MCF 10A (cell line): ENCODE measurements around the gene ADISSP. TPM values are rescaled to one million over a fixed set of nuclear protein-coding genes. Genes with fewer than 3 reads are reported as not detected.
A peak's percentile ranks its signal among the peaks of the same experiment; 100 is the strongest.

Experiments used
- BruUV-seq: library from RNA; stranded (reverse); fragments of 400-500 nt; replicated peaks from 2 replicates; lab custom pipeline; 2021; lab: Mats Ljungman, UMichigan
- CTCF ChIA-PET: fragments of 300-600 bp; sonication (Branson Sonifier 250); formaldehyde crosslinking; extraction: SDS; loops from one replicate; lab custom pipeline; 2021; ENCODE audit warnings: antibody characterized with exemption, inconsistent platforms; lab: Yijun Ruan, JAX
- POLR2A ChIA-PET: fragments of 300-600, 350-650 bp; sonication (Branson Sonifier 250); formaldehyde crosslinking; extraction: SDS; loops from one replicate; lab custom pipeline; 2020; ENCODE audit warnings: antibody characterized with exemption, inconsistent platforms; lab: Yijun Ruan, JAX
- DNase-seq: peaks from one replicate; pipeline ENCODE4 v3.0.0-alpha.2; 2018; ENCODE audit not compliant: unreplicated experiment
- H3K27ac Mint-ChIP-seq: one replicate; pipeline ENCODE4 v1.8.0; 2022; ENCODE audit warnings: mild to moderate bottlenecking, low read depth, mixed read lengths; ENCODE audit not compliant: unreplicated experiment
- H3K27me3 Mint-ChIP-seq: one replicate; pipeline ENCODE4 v1.8.0; 2022; ENCODE audit warnings: mixed read lengths; ENCODE audit not compliant: insufficient read depth, unreplicated experiment
- H3K36me3 Mint-ChIP-seq: one replicate; pipeline ENCODE4 v1.8.0; 2022; ENCODE audit warnings: mild to moderate bottlenecking, moderate library complexity, mixed read lengths; ENCODE audit not compliant: insufficient read depth, unreplicated experiment
- H3K4me1 Mint-ChIP-seq: one replicate; pipeline ENCODE4 v1.8.0; 2022; ENCODE audit warnings: mixed read lengths; ENCODE audit not compliant: insufficient read depth, unreplicated experiment
- H3K4me3 Mint-ChIP-seq: one replicate; pipeline ENCODE4 v1.8.0; 2022; ENCODE audit warnings: mild to moderate bottlenecking, moderate library complexity, mixed read lengths; ENCODE audit not compliant: unreplicated experiment
- H3K9me3 Mint-ChIP-seq: one replicate; pipeline ENCODE4 v1.8.0; 2022; ENCODE audit warnings: mixed read lengths; ENCODE audit not compliant: unreplicated experiment
- intact Hi-C: fragments of 100-400 bp; cut with micrococcal nuclease; formaldehyde crosslinking; loops from 2 replicates; pipeline ENCODE4 v1.14.1; 2022
- total RNA-seq: library from RNA; stranded (reverse); gene quantifications from 2 replicates; pipeline ENCODE4 v1.2.3, GENCODE V29; 2022
- TF ChIP-seq, protein P1 (sequence below): fragments of 200-600 bp; IDR thresholded peaks from one replicate; pipeline ENCODE4 v1.8.0; 2022; ENCODE audit warnings: antibody characterized with exemption, mild to moderate bottlenecking; ENCODE audit not compliant: unreplicated experiment

Gene ADISSP
- total RNA-seq, 1 experiment from 2014 or later = 58.8 TPM

DNA sequence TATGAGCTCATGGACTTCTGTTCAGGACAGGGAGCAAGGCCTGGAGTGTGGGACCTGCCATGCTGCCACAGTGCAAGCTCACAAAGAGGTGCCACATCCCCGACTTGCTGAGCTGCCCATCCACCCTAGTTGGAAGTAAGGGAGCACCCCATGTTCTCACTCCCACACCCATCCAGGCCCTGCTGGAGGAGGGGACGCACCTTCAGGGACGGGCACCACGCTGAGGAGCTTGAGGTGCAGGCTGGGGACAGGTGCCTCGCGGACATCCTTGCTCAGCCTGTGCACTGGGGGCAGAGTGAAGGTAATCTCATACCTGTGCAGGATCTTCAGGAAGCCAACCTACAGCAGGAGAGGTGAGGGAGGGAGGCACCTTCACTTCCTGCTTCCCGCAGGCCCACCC lies 12.3 kb downstream of the ADISSP start:
- H3K4me1 Mint-ChIP-seq = no peaks in the 10 kb centered on the region
- no peaks in the 10 kb centered on the region for H3K27me3 Mint-ChIP-seq
- TF ChIP-seq, protein P1, sequence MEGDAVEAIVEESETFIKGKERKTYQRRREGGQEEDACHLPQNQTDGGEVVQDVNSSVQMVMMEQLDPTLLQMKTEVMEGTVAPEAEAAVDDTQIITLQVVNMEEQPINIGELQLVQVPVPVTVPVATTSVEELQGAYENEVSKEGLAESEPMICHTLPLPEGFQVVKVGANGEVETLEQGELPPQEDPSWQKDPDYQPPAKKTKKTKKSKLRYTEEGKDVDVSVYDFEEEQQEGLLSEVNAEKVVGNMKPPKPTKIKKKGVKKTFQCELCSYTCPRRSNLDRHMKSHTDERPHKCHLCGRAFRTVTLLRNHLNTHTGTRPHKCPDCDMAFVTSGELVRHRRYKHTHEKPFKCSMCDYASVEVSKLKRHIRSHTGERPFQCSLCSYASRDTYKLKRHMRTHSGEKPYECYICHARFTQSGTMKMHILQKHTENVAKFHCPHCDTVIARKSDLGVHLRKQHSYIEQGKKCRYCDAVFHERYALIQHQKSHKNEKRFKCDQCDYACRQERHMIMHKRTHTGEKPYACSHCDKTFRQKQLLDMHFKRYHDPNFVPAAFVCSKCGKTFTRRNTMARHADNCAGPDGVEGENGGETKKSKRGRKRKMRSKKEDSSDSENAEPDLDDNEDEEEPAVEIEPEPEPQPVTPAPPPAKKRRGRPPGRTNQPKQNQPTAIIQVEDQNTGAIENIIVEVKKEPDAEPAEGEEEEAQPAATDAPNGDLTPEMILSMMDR = no peak
- ChIA-PET CTCF (interaction anchor here (1.2 to 5.7 kb wide), 2 partner anchors 9 to 11 kb away, joined by 3 to 65 read pairs; partner anchors contain the start of gene ADISSP), POLR2A (no interaction called here)
- intact Hi-C loops = no loop called here
- H3K36me3 Mint-ChIP-seq = peaks cover 20% of the 10 kb centered on the region
- no TSS peak for BruUV-seq
- H3K27ac Mint-ChIP-seq = no peak overlapping the region
- H3K9me3 Mint-ChIP-seq = no peaks in the 10 kb centered on the region
- DNase-seq = no peak
- no peak overlapping the region for H3K4me3 Mint-ChIP-seq

- ChIA-PET CTCF (interaction anchor here (0.7 to 5.7 kb wide), 8 partner anchors 12 to 99 kb away, joined by 3 to 65 read pairs (median 4); partner anchors contain the start of gene ADISSP), POLR2A (interaction anchor here (1.5 to 1.8 kb wide), 2 partner anchors 10 to 13 kb away, joined by 5 to 6 read pairs; partner anchors contain the start of gene ADISSP)
- intact Hi-C loops = no loop called here
- Mint-ChIP-seq H3K9me3 (no peaks in the 10 kb centered on the region), H3K4me3 (no peak overlapping the region), H3K27ac (no peak overlapping the region), H3K27me3 (no peaks in the 10 kb centered on the region), H3K4me1 (no peaks in the 10 kb centered on the region), H3K36me3 (peaks cover 20% of the 10 kb centered on the region)
- TF ChIP-seq, protein P1 = no peak
- no TSS peak for BruUV-seq
- DNase-seq = no peak
Measured at GRCh38 chr20:3754276-3754630, 13.3 kb downstream of the ADISSP start.

GRCh38 chr20:3753501-3754275 lies 13.9 kb downstream of the ADISSP start:
- intact Hi-C loops = loop anchor here (1.0 kb wide), 1 partner anchor 67 kb away; the partner anchor contains the start of gene AP5S1
- TSS peak; percentile 81 for BruUV-seq

More at GRCh38 chr20:3753501-3754275, 13.9 kb downstream of the ADISSP start:
- no peak overlapping the region for H3K4me3 Mint-ChIP-seq
- TF ChIP-seq, protein P1 = no peak
- no peak overlapping the region for H3K27ac Mint-ChIP-seq
- H3K9me3 Mint-ChIP-seq = no peaks in the 10 kb centered on the region
- ChIA-PET CTCF (interaction anchor here (0.6 to 5.7 kb wide), 14 partner anchors 8 to 491 kb away, joined by 3 to 65 read pairs (median 4); partner anchors contain the start of gene ADISSP), POLR2A (interaction anchor here (0.6 to 1.8 kb wide), 5 partner anchors 10 to 32 kb away, joined by 3 to 9 read pairs (median 5); partner anchors contain the start of genes ADISSP and CENPB)
- DNase-seq = no peak
- H3K36me3 Mint-ChIP-seq = peaks cover 20% of the 10 kb centered on the region
- no peaks in the 10 kb centered on the region for H3K27me3 Mint-ChIP-seq
- H3K4me1 Mint-ChIP-seq = no peaks in the 10 kb centered on the region
